ENCODE data around the gene LSMEM2. TPM values are rescaled to one million over a fixed set of nuclear protein-coding genes. Genes with fewer than 3 reads are reported as not detected.
A peak's percentile ranks its signal among the peaks of the same experiment; 100 is the strongest.

Gene LSMEM2
- total and polyA plus RNA-seq, 2 of the 8 experiments (the other 6 are each of a cell fraction or from before 2014, with no cell fraction given) = 0.58 to 0.68 TPM

DNA sequence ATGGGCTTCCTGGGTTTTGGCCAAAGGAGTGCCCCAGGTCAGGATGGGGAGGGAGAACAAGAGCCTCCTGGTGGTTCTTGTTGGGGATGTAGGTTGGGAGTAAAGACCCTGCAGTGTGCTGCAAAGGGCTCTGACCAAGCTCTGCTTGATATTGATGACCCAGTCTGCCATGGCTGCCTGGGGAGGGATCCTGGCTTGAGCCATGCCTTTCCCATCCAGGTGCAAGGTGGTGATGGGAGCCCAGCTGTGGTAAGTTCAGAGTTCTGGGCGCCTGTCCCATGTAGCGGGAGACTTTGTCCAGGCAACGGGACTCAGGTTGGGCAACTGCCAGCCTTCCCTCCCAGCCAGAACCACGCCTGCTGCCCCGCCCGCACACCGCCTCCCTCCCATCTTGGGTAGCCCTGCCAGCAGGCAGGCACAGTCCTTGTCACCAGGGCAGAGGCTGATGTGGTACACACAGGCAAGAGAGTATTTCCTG lies 40.3 kb upstream of the LSMEM2 start:
- no peak overlapping the region for H3K14ac ChIP-seq (ENCODE audit: insufficient read length)
- H2BK20ac ChIP-seq (ENCODE audit: low read length) = peak overlapping the region; percentile 87; the same call in 1 of the 2 replicates
- no peak overlapping the region for H3K27ac ChIP-seq (ENCODE audit: low read depth, low read length)
- H3K23me2 ChIP-seq (ENCODE audit: low read depth, low read length) = peaks cover 21% of the 10 kb centered on the region; the same call in 1 of the 2 replicates
- peak overlapping the region; percentile 72; the same call in 1 of the 2 replicates for H2BK12ac ChIP-seq (ENCODE audit: low read depth, low read length)
- H2BK5ac ChIP-seq (ENCODE audit: low read depth, low read length) = 0 out of 2 replicates have a peak overlapping the region, but pooled peaks have one; percentile 4
- ChIA-PET CTCF (ENCODE audit: partially characterized antibody) (interaction anchor here (0.6 to 53.5 kb wide), 5 partner anchors 17 to 118 kb away, joined by 3 to 2149 read pairs (median 121); partner anchors contain the start of genes GNAI2, GNAT1, LSMEM2 and SEMA3B), POLR2A (ENCODE audit: partially characterized antibody) (interaction anchor here (0.7 to 4.1 kb wide), 8 partner anchors 8 to 61 kb away, joined by 3 to 33 read pairs (median 4); partner anchors contain the start of genes HYAL3, IFRD2 and NAA80)
- H3K9me3 ChIP-seq (ENCODE audit: insufficient read depth in 2 of 2, low read depth in 1 of 2, low read length in 1 of 2) = no peaks in the 10 kb centered on the region
- H3K36me3 ChIP-seq (ENCODE audit: control insufficient read depth in 2 of 4, insufficient read depth in 4 of 4, low read length in 3 of 4) = no peaks in the 10 kb centered on the region
- H3K23ac ChIP-seq (ENCODE audit: insufficient read length) = no peak overlapping the region
- H4K91ac ChIP-seq (replicated peaks; ENCODE audit: insufficient read length, low read length) = no peak overlapping the region
- H2AK5ac ChIP-seq (ENCODE audit: low read depth, low read length) = peak overlapping the region; percentile 65; the same call in 1 of the 2 replicates
- DNase-seq (ENCODE audit: low read depth in 1 of 2, low spot score in 2 of 2) (no peak), FAIRE-seq (no peak)
- H2BK120ac ChIP-seq (replicated peaks; ENCODE audit: low read depth, low read length) = no peak overlapping the region
- H3K4me3 ChIP-seq (ENCODE audit: extremely low read depth in 1 of 4, insufficient read depth in 2 of 4, low read depth in 3 of 4, low read length in 4 of 4) = peak overlapping the region; percentile 86 to 93 (median 90); a peak in 5 of 8 replicates
- peak overlapping the region; percentile 82 to 96 for H3K4me2 ChIP-seq (ENCODE audit: insufficient read depth in 1 of 2, low read depth in 2 of 2, low read length in 2 of 2)
- no peaks in the 10 kb centered on the region for H3K27me3 ChIP-seq (replicated peaks in 1 of 4; ENCODE audit: control insufficient read depth in 3 of 4, extremely low read depth in 1 of 4, insufficient read depth in 3 of 4, low read length in 3 of 4)
- peaks cover 17% of the 10 kb centered on the region for H3K79me1 ChIP-seq (ENCODE audit: low read depth, low read length)
- no peak for TF ChIP-seq RAD21 (IDR thresholded peaks at IDR 0.05 in 1 of 2, conservative IDR thresholded peaks at IDR 0.05 in 1 of 2; ENCODE audit: low read depth in 2 of 2, low read length in 2 of 2)
- TF ChIP-seq, protein P1, sequence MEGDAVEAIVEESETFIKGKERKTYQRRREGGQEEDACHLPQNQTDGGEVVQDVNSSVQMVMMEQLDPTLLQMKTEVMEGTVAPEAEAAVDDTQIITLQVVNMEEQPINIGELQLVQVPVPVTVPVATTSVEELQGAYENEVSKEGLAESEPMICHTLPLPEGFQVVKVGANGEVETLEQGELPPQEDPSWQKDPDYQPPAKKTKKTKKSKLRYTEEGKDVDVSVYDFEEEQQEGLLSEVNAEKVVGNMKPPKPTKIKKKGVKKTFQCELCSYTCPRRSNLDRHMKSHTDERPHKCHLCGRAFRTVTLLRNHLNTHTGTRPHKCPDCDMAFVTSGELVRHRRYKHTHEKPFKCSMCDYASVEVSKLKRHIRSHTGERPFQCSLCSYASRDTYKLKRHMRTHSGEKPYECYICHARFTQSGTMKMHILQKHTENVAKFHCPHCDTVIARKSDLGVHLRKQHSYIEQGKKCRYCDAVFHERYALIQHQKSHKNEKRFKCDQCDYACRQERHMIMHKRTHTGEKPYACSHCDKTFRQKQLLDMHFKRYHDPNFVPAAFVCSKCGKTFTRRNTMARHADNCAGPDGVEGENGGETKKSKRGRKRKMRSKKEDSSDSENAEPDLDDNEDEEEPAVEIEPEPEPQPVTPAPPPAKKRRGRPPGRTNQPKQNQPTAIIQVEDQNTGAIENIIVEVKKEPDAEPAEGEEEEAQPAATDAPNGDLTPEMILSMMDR (IDR thresholded peaks at IDR 0.05; ENCODE audit: control extremely low read depth in 1 of 3, insufficient read depth in 1 of 3, low read depth in 1 of 3, low read length in 3 of 3) = peak in 1 of 3 experiments; percentile 26; a peak in 1 of 4 replicates
- TF ChIP-seq SUZ12 (IDR thresholded peaks at IDR 0.05; ENCODE audit: low read length) = no peak
- no peak for TF ChIP-seq CEBPB (IDR thresholded peaks at IDR 0.05; ENCODE audit: low read depth, low read length)
- peaks cover 6 to 62% (median 57%) of the 10 kb centered on the region in 4 experiments for H3K4me1 ChIP-seq (replicated peaks in 1 of 4; ENCODE audit: control insufficient read depth in 3 of 4, insufficient read depth in 4 of 4, low read length in 3 of 4)
- H2AFZ ChIP-seq (ENCODE audit: low read length) = no peak overlapping the region
- peak overlapping the region; percentile 40 for H2BK15ac ChIP-seq (ENCODE audit: low read length)
- H3K56ac ChIP-seq (replicated peaks; ENCODE audit: insufficient read length, low read depth, low read length) = no peak overlapping the region
- H4K20me1 ChIP-seq (replicated peaks in 1 of 2; ENCODE audit: control insufficient read depth in 1 of 2, insufficient read depth in 2 of 2, low read length in 2 of 2) = peaks cover 15 to 39% of the 10 kb centered on the region in 2 experiments
- H3K4ac ChIP-seq (replicated peaks; ENCODE audit: insufficient read length, low read depth, low read length) = no peak overlapping the region
- 83% methylated on average over 3 of the region's 7 CpGs; no CpG with 5 or more reads in 1 of the 2 experiments for WGBS, 2 experiments (ENCODE audit: extremely low coverage in 1 of 2, insufficient coverage in 1 of 2, insufficient read length in 1 of 2, insufficient replicate concordance in 2 of 2, low coverage in 1 of 2, low lambda C conversion rate in 2 of 2, missing lambda C conversion rate in 1 of 2)
- peak overlapping the region; percentile 90; the same call in 1 of the 2 replicates for H3K18ac ChIP-seq (ENCODE audit: extremely low read depth, low read length)
- H3K9ac ChIP-seq (replicated peaks in 1 of 4; ENCODE audit: extremely low read depth in 1 of 4, low read depth in 3 of 4, low read length in 3 of 4) = no peak overlapping the region
- no peak overlapping the region for H4K8ac ChIP-seq (ENCODE audit: extremely low read depth, insufficient read depth, low read length)
- peaks cover 32 to 72% of the 10 kb centered on the region in 2 experiments for H3K79me2 ChIP-seq (ENCODE audit: control insufficient read depth in 1 of 2, insufficient read depth in 2 of 2, low read length in 2 of 2)
- H4K5ac ChIP-seq (ENCODE audit: insufficient read length, low read depth, low read length) = no peak overlapping the region
